Stomach (tissue), 4 donors: ENCODE results near the gene HOXB3.

ENCODE experiments used
- POLR2AphosphoS5 ChIP-seq, 3 donors: sonication (generic); formaldehyde crosslinking; IDR thresholded peaks; one replicate each; pipeline ENCODE4 v1.6.1; 2016; ENCODE audit warnings: antibody characterized with exemption in 3 of 3
- TF ChIP-seq, protein P1 (sequence below), 7 experiments: fragments of 450-650 bp in 4 of 7; fragments of 200-600 bp in 3 of 7; sonication (generic) in 3 of 7; IDR thresholded peaks; one replicate each; pipeline ENCODE4 v1.5.1; 2016 to 2019; ENCODE audit warnings: antibody characterized with exemption in 7 of 7, control low read depth in 2 of 7, mild to moderate bottlenecking in 1 of 7

DNA sequence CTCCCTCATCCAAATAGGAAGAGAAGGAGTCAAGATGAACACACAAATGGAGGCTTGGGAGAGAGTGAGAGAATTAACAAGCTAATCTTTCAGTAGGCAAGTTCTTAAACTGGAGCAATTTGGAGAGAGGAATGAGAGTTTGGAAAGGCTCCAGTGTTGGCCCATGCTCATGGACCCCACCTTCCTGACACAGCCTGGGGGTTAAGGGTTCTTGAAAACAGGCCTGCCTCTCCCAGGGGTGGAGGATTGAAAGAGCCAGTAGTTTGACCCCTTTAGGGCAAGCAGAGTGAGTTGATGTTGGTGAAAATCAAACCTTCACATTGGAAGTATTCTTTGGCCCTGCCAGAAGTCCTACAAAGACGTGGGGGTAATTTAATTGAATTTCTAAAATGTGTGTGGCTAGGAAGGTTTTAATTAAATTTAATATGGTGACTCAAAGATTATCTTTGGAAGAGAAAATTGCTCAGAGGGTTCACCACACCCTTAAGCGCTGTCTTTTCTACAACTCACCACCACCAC, 5.8 kb downstream of the HOXB3 start:
- TF ChIP-seq, protein P1, sequence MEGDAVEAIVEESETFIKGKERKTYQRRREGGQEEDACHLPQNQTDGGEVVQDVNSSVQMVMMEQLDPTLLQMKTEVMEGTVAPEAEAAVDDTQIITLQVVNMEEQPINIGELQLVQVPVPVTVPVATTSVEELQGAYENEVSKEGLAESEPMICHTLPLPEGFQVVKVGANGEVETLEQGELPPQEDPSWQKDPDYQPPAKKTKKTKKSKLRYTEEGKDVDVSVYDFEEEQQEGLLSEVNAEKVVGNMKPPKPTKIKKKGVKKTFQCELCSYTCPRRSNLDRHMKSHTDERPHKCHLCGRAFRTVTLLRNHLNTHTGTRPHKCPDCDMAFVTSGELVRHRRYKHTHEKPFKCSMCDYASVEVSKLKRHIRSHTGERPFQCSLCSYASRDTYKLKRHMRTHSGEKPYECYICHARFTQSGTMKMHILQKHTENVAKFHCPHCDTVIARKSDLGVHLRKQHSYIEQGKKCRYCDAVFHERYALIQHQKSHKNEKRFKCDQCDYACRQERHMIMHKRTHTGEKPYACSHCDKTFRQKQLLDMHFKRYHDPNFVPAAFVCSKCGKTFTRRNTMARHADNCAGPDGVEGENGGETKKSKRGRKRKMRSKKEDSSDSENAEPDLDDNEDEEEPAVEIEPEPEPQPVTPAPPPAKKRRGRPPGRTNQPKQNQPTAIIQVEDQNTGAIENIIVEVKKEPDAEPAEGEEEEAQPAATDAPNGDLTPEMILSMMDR (IDR thresholded peaks at IDR 0.05): no peak
- no peak for TF ChIP-seq POLR2AphosphoS5 (IDR thresholded peaks at IDR 0.05)
